CD4-positive, alpha-beta T cell (primary cell): ENCODE measurements around the gene MATN1. TPM values are rescaled to one million over a fixed set of nuclear protein-coding genes. Genes with fewer than 3 reads are reported as not detected.

Experiments
- ATAC-seq: fragments of 200-7000 bp; cut with Tn5 transposase; one replicate; pipeline ENCODE4 v1.10.0; 2022; ENCODE audit warnings: mild to moderate bottlenecking; ENCODE audit not compliant: poor library complexity
- CTCF ChIA-PET: fragments of 350-600 bp; sonication (Branson Sonifier 250); formaldehyde crosslinking; loops from one replicate; lab custom pipeline; 2021; ENCODE audit warnings: antibody characterized with exemption, inconsistent platforms; lab: Charles Lee
- POLR2A ChIA-PET: fragments of 350-600 bp; sonication (Branson Sonifier 250); formaldehyde crosslinking; loops from one replicate; lab custom pipeline; 2021; ENCODE audit warnings: antibody characterized with exemption, inconsistent platforms; lab: Charles Lee
- DNase-seq, 14 experiments: peaks; one replicate each; pipeline ENCODE4 v3.0.0-alpha.2; 2013 to 2020; ENCODE audit warnings: mixed read lengths in 2 of 14
- H3K27ac ChIP-seq, 2 donors: one replicate each; pipeline versions ENCODE4 v1.5.1 to v1.7.0; 2013; ENCODE audit warnings: low read length in 2 of 2, low read depth in 1 of 2, mild to moderate bottlenecking in 1 of 2
- H3K27me3 ChIP-seq, 2 experiments: 1 replicate in 1 of 2; 2 replicates in 1 of 2; pipeline versions ENCODE4 v1.6.1 to v1.7.0; 2013; ENCODE audit warnings: low read length in 2 of 2, control low read depth in 1 of 2, mild to moderate bottlenecking in 1 of 2, moderate library complexity in 1 of 2; ENCODE audit not compliant: insufficient read depth in 2 of 2, control insufficient read depth in 1 of 2
- H3K36me3 ChIP-seq: one replicate; pipeline ENCODE4 v1.6.1; 2013; ENCODE audit warnings: low read length, control low read depth; ENCODE audit not compliant: insufficient read depth
- H3K4me1 ChIP-seq: one replicate; pipeline ENCODE4 v1.6.1; 2013; ENCODE audit warnings: low read length, control low read depth; ENCODE audit not compliant: insufficient read depth
- H3K4me3 ChIP-seq: one replicate; pipeline ENCODE4 v1.5.1; 2013; ENCODE audit warnings: mild to moderate bottlenecking, low read length, moderate library complexity
- H3K9me3 ChIP-seq, 2 experiments: 1 replicate in 1 of 2; 2 replicates in 1 of 2; pipeline versions ENCODE4 v1.6.1 to v1.7.0; 2013; ENCODE audit warnings: low read length in 2 of 2, mild to moderate bottlenecking in 2 of 2, control low read depth in 1 of 2, moderate library complexity in 1 of 2; ENCODE audit not compliant: control insufficient read depth in 1 of 2, insufficient read depth in 1 of 2
- H3K27ac Mint-ChIP-seq: one replicate; pipeline ENCODE4 v1.8.0; 2020; ENCODE audit warnings: mixed read lengths
- H3K27me3 Mint-ChIP-seq: one replicate; pipeline ENCODE4 v1.8.0; 2021; ENCODE audit warnings: mixed read lengths
- H3K36me3 Mint-ChIP-seq: one replicate; pipeline ENCODE4 v1.8.0; 2021; ENCODE audit warnings: low read depth, mixed read lengths
- H3K4me1 Mint-ChIP-seq: one replicate; pipeline ENCODE4 v1.8.0; 2021; ENCODE audit warnings: low read depth, mixed read lengths
- H3K4me3 Mint-ChIP-seq: one replicate; pipeline ENCODE4 v1.8.0; 2020; ENCODE audit warnings: mild to moderate bottlenecking, mixed read lengths
- H3K9me3 Mint-ChIP-seq: one replicate; pipeline ENCODE4 v1.8.0; 2020; ENCODE audit warnings: mixed read lengths
- CTCF ChIP-seq: fragments of 200-600 bp; IDR thresholded peaks from one replicate; pipeline ENCODE4 v1.8.0; 2022; ENCODE audit warnings: antibody characterized with exemption, mild to moderate bottlenecking
- intact Hi-C, 2 experiments: fragments of 100-400 bp; cut with DNase I in 1 of 2; cut with micrococcal nuclease in 1 of 2; formaldehyde crosslinking; loops; one replicate each; pipeline versions ENCODE4 v1.15.1 to v1.9.0; 2023 to 2025; cut with DNase I, micrococcal nuclease
- total RNA-seq, 174 experiments: library from RNA in 2 of 174; stranded (reverse) in 2 of 174; gene quantifications; one replicate each; pipeline ENCODE4 v1.2.3 and lab custom pipeline; 2021 to 2026

Gene MATN1
- total RNA-seq, 2 experiments from 2014 or later = 2.5 to 2.7 TPM

GRCh38 chr1:30755746-30756145 is 32.4 kb upstream of the MATN1 start:
- intact Hi-C loops = loop anchor here (1.0 to 2.0 kb wide), 4 partner anchors 11 to 37 kb away; no protein-coding TSS in a partner anchor
- ChIA-PET CTCF (interaction anchor here (4.4 to 6.8 kb wide), 3 partner anchors 12 to 36 kb away, joined by 29 to 43 read pairs (median 35); no protein-coding TSS in a partner anchor), POLR2A (interaction anchor here (0.6 to 13.4 kb wide), 8 partner anchors 9 to 1574 kb away, joined by 3 to 457 read pairs (median 3); partner anchors contain the start of genes MATN1 and SRSF4)
- peak overlapping the region; percentile 99 for H3K4me3 ChIP-seq
- H3K27me3 ChIP-seq = no peaks in the 10 kb centered on the region
- ATAC-seq (no peak), DNase-seq (no peak)
- H3K9me3 ChIP-seq = no peaks in the 10 kb centered on the region
- Mint-ChIP-seq H3K4me3 (peak overlapping the region; percentile 96), H3K4me1 (peaks cover 98% of the 10 kb centered on the region), H3K36me3 (peaks cover 52% of the 10 kb centered on the region), H3K27ac (peak overlapping the region; percentile 96), H3K27me3 (no peaks in the 10 kb centered on the region), H3K9me3 (no peaks in the 10 kb centered on the region)
- no peak for TF ChIP-seq CTCF
- peak overlapping the region; percentile 95 to 97 for H3K27ac ChIP-seq
- peaks cover 92% of the 10 kb centered on the region for H3K4me1 ChIP-seq
- peaks cover 29% of the 10 kb centered on the region for H3K36me3 ChIP-seq

GRCh38 chr1:30755334-30755733 is 31.9 kb upstream of the MATN1 start:
- POLR2A ChIA-PET = interaction anchor here (1.6 to 13.4 kb wide), 5 partner anchors 9 to 36 kb away, joined by 3 to 457 read pairs (median 8); no protein-coding TSS in a partner anchor
- H3K36me3 ChIP-seq = peaks cover 30% of the 10 kb centered on the region
- DNase-seq (no peak), ATAC-seq (no peak)
- Mint-ChIP-seq H3K27ac (peak overlapping the region; percentile 96), H3K27me3 (no peaks in the 10 kb centered on the region), H3K4me3 (peak overlapping the region; percentile 96), H3K4me1 (peaks cover 98% of the 10 kb centered on the region), H3K36me3 (peaks cover 52% of the 10 kb centered on the region), H3K9me3 (no peaks in the 10 kb centered on the region)
- peaks cover 92% of the 10 kb centered on the region for H3K4me1 ChIP-seq
- intact Hi-C loops = no loop called here
- peak overlapping the region; percentile 99 for H3K4me3 ChIP-seq
- no peaks in the 10 kb centered on the region for H3K9me3 ChIP-seq
- H3K27me3 ChIP-seq = no peaks in the 10 kb centered on the region
- no peak for TF ChIP-seq CTCF
- H3K27ac ChIP-seq = peak overlapping the region; percentile 95 to 97
- CTCF ChIA-PET = interaction anchor here (1.1 to 6.8 kb wide), 4 partner anchors 12 to 36 kb away, joined by 3 to 43 read pairs (median 32); no protein-coding TSS in a partner anchor

- H3K36me3 Mint-ChIP-seq = peaks cover 57% of the 10 kb centered on the region
- H3K4me1 Mint-ChIP-seq = peaks cover 98% of the 10 kb centered on the region
- H3K27ac Mint-ChIP-seq = peak overlapping the region; percentile 96
- peaks cover 30% of the 10 kb centered on the region for H3K36me3 ChIP-seq
- peak overlapping the region; percentile 96 for H3K4me3 Mint-ChIP-seq
- ChIA-PET CTCF (interaction anchor here (1.1 to 6.8 kb wide), 4 partner anchors 11 to 35 kb away, joined by 3 to 43 read pairs (median 32); no protein-coding TSS in a partner anchor), POLR2A (interaction anchor here (1.5 to 13.4 kb wide), 6 partner anchors 8 to 35 kb away, joined by 3 to 457 read pairs (median 9); no protein-coding TSS in a partner anchor)
- ATAC-seq (no peak), DNase-seq (peak in 2 of 14 experiments; percentile 65 to 73)
- H3K27ac ChIP-seq = peak overlapping the region; percentile 95 to 97
- H3K4me3 ChIP-seq = peak overlapping the region; percentile 99
- TF ChIP-seq CTCF = no peak
- intact Hi-C loops = no loop called here
- H3K27me3 ChIP-seq = no peaks in the 10 kb centered on the region
- no peaks in the 10 kb centered on the region for H3K9me3 Mint-ChIP-seq
- no peaks in the 10 kb centered on the region for H3K9me3 ChIP-seq
- H3K4me1 ChIP-seq = peaks cover 92% of the 10 kb centered on the region
- H3K27me3 Mint-ChIP-seq = no peaks in the 10 kb centered on the region
Observed at GRCh38 chr1:30754684-30755171, 31.3 kb upstream of the MATN1 start.
